ENCODE measurements around the gene HELT.
A peak's percentile ranks its signal among the peaks of the same experiment; 100 is the strongest.
"Not testable (repeated sequence)": the region's sequence is repeated elsewhere in the genome, so short reads cannot be mapped to it uniquely, and the experiment has no call there.

HELT gene, protein sequence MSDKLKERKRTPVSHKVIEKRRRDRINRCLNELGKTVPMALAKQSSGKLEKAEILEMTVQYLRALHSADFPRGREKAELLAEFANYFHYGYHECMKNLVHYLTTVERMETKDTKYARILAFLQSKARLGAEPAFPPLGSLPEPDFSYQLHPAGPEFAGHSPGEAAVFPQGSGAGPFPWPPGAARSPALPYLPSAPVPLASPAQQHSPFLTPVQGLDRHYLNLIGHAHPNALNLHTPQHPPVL

DNA sequence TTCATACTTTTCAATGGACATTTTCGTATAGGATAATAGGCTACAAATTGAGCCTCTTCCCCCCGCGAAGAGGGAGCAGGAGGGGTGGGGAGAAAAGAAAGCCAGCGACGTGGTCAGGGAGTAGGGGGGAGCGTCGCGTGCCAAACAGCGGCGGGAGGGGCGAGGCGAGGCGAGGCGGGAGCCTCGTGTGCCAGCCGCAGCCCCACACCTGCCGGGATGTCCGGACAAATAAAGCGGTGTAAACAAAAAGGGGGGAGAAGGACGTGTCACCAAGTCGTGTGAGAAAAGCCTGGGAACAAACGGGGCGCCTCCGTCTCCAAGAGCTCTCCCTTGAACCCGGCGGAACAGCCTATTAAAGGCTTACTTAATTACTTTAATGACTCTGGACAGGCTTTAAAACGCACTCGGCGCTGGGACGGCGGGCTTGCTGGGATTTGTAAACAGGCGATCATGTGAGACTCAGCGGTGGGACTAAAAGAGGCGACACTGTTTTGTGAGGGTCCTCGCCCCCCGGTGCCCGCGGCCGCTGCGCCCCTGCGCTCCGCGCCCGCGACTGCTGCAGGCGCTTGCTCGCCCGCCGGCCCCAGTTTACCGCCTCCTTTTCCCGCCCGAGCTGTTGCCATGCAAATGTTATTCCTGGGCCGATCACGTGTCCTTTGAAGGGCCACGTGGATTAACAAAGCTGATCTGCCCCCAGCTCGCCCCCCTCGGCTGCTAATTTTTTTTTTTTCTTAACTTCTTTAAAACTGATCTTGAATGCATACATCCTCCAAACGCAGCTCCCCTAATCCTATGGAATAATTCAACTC lies at the start of gene HELT:
TSS of gene HELT (plus strand) at position 527 of the 809 bp plus-strand sequence. CDS start 439 bp downstream, outside the sequence.
- DNase-seq (ENCODE audit: low spot score): no peak

GRCh38 chr4:184968784-184969201 lies 49.5 kb upstream of the HELT start:
- DNase-seq (ENCODE audit: low spot score): no peak

- DNase-seq (ENCODE audit: low spot score): no peak
These were observed 48.7 kb upstream of the HELT start for GRCh38 chr4:184969610-184970009.

DNA sequence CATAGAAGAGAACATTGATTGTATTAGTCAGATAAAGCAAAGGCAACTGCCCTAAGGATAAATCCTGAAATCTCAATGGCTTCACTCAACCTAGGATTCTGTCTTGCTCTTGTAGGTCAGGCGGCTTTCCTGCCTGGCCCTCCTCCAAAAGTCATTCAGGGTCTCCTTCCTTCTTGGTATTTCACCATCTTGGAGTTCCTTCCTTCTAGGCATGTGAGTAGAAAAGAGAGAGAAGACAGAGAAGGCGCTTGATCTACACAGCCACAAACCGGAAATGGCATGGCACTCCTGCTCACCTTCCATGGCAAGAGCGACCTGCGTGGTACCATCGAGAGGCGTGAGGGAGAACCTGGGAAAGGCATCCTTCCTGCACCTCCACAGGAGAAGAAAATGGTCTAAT lies 45.3 kb upstream of the HELT start:
- no peak for DNase-seq (ENCODE audit: low spot score)

GRCh38 chr4:184976348-184976747 lies 41.9 kb upstream of the HELT start:
- not testable (repeated sequence) for DNase-seq (ENCODE audit: low spot score)

GRCh38 chr4:184977747-184978146 lies 40.5 kb upstream of the HELT start:
- no peak for DNase-seq (ENCODE audit: low spot score)

DNA sequence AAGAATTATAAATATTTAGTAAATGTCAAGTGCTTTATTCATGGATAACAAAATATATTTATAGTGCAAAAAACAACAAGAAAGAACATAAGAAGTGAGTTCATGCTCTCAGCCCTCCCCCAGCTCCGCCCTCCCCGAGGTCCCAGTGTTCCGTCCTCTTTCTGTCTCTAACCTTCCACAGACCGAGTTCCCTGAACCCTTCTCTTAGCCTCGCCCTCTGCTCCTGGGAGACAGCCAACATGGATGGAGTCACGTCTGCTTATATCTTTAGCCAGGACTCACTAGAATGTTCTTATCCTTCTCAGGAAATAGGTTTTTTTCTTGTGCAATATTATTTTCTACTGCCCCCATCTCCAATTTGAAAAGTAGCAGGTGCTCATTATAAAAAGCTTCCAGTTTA lies 40.1 kb upstream of the HELT start:
- DNase-seq (ENCODE audit: low spot score): no peak

GRCh38 chr4:184979461-184980124 lies 38.7 kb upstream of the HELT start:
- DNase-seq (ENCODE audit: low spot score): no peak

DNA sequence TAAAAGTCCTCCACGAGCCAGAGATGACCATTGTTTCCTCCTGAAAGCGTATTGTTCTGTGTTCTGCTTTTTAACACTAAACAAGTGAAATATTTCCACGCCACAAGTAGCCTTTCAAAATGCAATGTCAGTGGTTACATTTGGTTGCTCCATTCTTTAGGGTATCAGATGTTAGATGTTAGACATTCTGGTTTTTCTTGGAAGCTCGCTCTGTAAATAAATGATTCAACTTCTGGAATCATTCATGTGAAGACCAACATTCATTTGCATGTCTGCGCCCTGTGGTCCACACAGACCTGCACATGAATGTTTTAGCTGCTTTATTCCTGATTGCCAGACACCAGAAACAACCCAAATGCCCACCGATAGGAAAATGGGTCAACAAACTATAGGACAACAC lies 38.0 kb upstream of the HELT start:
- DNase-seq (ENCODE audit: low spot score): no peak

- DNase-seq (ENCODE audit: low spot score): peak; percentile 75
These were observed 34.5 kb upstream of the HELT start for GRCh38 chr4:184983672-184984356.

DNA sequence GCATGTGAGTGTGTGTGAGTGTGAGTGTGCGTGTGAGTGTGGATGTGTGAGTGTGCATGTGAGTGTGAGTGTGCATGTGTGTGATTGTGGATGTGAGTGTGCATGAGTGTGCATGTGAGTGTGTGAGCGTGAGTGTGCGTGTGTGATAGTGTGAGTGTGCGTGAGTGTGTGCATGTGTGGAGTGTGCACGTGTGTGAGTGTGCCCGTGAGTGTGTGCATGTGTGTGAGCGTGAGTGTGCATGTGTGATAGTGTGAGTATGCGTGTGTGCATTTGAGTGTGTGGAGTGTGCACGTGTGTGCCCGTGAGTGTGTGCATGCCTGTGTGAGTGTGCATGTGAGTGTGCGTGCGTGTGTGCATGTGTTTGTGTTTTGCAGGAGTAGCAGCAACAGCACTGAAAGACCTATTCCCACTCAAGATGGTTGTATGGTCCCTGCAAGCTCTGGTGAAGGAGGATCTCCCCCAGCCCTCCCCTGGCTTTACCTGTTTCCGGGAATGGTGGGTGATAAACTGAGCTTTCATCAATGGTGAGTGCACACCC lies 30.7 kb upstream of the HELT start:
- no peak for DNase-seq (ENCODE audit: low spot score)

DNA sequence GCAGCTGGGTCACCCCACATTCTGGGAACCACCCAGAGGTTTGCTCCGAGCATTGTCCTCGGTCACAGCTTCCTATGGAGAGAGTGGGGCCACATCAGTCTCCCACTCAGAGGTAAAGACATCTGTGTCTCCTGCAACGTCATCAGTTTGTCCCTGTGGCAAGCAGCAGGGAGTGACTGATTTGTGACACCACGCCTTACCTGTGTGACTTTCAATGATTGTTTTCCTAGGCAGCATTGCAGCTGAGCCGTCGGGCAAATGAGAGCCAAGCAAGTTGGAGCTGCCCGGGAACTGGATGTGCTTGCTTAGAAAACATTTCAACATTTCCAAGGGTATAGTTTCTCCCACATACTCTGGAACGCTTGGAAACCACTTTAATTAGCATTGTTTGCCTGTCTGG lies 29.7 kb upstream of the HELT start:
- no peak for DNase-seq (ENCODE audit: low spot score)

GRCh38 chr4:184989283-184989682 lies 29.0 kb upstream of the HELT start:
- DNase-seq (ENCODE audit: low spot score): not testable (repeated sequence)

DNA sequence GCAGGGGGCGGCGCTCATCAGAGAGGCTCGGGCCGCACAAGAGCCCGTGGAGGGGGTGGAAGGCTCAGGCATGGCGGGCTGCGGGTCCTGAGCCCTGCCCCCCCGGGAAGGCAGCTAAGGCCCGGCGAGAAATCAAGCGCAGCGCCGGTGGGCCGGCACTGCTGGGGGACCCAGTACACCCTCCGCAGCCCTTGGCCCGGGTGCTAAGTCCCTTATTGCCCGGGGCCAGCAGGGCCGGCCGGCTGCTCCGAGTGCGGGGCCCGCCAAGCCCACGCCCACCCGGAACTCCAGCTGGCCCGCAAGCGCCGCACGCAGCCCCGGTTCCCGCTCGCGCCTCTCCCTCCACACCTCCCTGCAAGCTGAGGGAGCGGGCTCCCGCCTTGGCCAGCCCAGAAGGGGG lies 28.2 kb upstream of the HELT start:
- not testable (repeated sequence) for DNase-seq (ENCODE audit: low spot score)

DNA sequence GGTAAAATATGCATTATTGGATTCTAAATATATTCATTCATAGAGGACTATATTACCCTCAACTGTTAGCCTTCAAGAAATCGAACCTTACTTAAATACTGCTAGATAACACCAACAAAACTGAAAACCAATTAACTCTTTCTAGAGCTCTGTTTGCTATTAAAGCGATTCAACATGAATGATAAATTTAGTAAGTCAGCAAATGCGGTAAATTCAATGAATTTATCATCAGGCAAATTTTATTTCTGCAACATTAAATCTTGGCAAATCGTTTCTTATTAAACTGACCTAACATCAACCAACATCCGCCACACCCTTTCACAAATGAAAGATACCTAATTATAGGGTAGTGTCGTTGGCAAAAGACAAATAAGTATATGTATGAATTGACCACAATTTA lies 26.4 kb upstream of the HELT start:
- DNase-seq (ENCODE audit: low spot score): no peak

GRCh38 chr4:184992422-184992821 lies 25.9 kb upstream of the HELT start:
- DNase-seq (ENCODE audit: low spot score): no peak

- DNase-seq (ENCODE audit: low spot score): no peak
These were observed 25.0 kb upstream of the HELT start for GRCh38 chr4:184993247-184993646.

- no peak for DNase-seq (ENCODE audit: low spot score)
These were observed 24.2 kb upstream of the HELT start for GRCh38 chr4:184994010-184994622.

GRCh38 chr4:184994623-184995010 lies 23.7 kb upstream of the HELT start:
- DNase-seq (ENCODE audit: low spot score): no peak

DNA sequence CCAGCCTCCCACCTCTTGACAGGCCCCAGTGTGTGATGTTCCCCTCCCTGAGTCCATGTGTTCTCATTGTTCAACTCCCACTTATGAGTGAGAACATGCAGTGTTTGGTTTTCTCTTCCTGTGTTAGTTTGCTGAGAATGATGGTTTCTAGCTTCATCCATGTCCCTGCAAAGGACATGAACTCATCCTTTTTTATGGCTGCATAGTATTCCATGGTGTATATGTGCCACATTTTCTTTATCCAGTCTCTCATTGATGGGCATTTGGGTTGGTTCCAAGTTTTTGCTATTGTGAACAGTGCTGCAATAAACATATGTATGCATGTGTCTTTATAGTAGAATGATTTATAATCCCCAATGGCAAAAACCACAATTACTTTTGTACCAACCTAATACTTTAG lies 20.6 kb upstream of the HELT start:
- DNase-seq (ENCODE audit: low spot score): not testable (repeated sequence)

DNA sequence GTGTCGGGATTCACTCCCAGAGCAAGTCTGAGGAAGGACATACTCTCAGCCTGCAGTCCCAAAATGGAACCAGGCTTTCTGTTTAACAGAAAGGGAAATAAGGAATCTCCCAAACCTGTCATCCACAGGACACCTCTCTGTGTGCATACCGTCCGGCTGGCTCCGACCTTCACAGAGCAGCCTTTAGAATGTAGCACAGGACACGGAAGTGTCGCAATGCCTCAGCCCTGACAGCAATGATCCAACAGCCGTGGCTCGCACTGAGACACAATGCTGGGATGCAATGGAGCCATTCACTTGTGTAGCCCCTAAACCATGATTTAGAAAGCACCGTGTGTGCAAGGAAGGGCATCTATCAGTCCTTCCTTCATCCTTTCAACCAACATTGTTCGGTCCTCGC lies 15.5 kb upstream of the HELT start:
- no peak for DNase-seq (ENCODE audit: low spot score)

All from GM03348 (cell line).